ENCODE data around the gene SIAH1.

DNA sequence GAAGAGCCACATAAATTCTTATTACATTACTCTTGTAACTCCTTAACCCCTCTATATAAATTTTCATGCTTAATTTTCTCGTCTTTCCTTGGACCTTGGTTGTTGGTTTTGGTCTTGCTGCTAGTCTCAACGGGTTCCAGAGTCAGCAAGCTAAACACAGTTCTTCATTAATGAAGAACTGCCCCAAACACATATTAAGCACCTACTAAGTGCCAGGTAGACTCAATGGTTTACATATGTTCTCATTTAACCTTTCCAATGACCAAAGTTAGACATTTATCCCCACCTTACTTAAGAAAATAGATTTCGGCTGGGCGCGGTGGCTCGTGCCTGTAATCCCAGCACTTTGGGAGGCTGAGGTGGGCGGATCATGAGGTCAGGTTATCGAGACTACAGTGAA is 15.0 kb downstream of the SIAH1 start:
- TF ChIP-seq EZH2phosphoT487 (IDR thresholded peaks at IDR 0.05): no peak
- TF ChIP-seq, protein P1, sequence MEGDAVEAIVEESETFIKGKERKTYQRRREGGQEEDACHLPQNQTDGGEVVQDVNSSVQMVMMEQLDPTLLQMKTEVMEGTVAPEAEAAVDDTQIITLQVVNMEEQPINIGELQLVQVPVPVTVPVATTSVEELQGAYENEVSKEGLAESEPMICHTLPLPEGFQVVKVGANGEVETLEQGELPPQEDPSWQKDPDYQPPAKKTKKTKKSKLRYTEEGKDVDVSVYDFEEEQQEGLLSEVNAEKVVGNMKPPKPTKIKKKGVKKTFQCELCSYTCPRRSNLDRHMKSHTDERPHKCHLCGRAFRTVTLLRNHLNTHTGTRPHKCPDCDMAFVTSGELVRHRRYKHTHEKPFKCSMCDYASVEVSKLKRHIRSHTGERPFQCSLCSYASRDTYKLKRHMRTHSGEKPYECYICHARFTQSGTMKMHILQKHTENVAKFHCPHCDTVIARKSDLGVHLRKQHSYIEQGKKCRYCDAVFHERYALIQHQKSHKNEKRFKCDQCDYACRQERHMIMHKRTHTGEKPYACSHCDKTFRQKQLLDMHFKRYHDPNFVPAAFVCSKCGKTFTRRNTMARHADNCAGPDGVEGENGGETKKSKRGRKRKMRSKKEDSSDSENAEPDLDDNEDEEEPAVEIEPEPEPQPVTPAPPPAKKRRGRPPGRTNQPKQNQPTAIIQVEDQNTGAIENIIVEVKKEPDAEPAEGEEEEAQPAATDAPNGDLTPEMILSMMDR (IDR thresholded peaks at IDR 0.05): no peak
